WTC11 (cell line): ENCODE measurements around the gene KRT14. TPM values are rescaled to one million over a fixed set of nuclear protein-coding genes. Genes with fewer than 3 reads are reported as not detected.
A peak's percentile ranks its signal among the peaks of the same experiment; 100 is the strongest.

Experiments
- ATAC-seq: fragments of 200-7000 bp; cut with Tn5 transposase; 2 replicates; pipeline ENCODE4 v1.10.0; 2021; ENCODE audit warnings: mild to moderate bottlenecking, moderate library complexity
- CTCF ChIA-PET: fragments of 300-600 bp; sonication (Branson Sonifier 250); formaldehyde crosslinking; loops from one replicate; lab custom pipeline; 2021; ENCODE audit warnings: antibody characterized with exemption; lab: Charles Lee
- POLR2A ChIA-PET: fragments of 350-600 bp; sonication (Branson Sonifier 250); formaldehyde crosslinking; loops from one replicate; lab custom pipeline; 2021; ENCODE audit warnings: antibody characterized with exemption; lab: Charles Lee
- DNase-seq: peaks from one replicate; pipeline ENCODE4 v3.0.0; 2021; ENCODE audit warnings: low spot score
- H3K27ac Mint-ChIP-seq: 2 replicates; pipeline ENCODE4 v1.8.0; 2021; ENCODE audit warnings: mixed read lengths
- H3K27me3 Mint-ChIP-seq: 2 replicates; pipeline ENCODE4 v1.8.0; 2021; ENCODE audit warnings: low read depth, mild to moderate bottlenecking, moderate library complexity, mixed read lengths
- H3K36me3 Mint-ChIP-seq: 2 replicates; pipeline ENCODE4 v1.8.0; 2021; ENCODE audit warnings: mixed read lengths
- H3K4me1 Mint-ChIP-seq: 2 replicates; pipeline ENCODE4 v1.8.0; 2022; ENCODE audit warnings: mixed read lengths
- H3K4me3 Mint-ChIP-seq: 2 replicates; pipeline ENCODE4 v1.8.0; 2021; ENCODE audit warnings: mild to moderate bottlenecking, moderate library complexity, mixed read lengths
- H3K9me3 Mint-ChIP-seq: 2 replicates; pipeline ENCODE4 v1.8.0; 2021; ENCODE audit warnings: mixed read lengths
- CREB1 ChIP-seq: sonication (generic); formaldehyde crosslinking; IDR thresholded peaks from 2 replicates; pipeline ENCODE4 v1.8.0; 2023; ENCODE audit warnings: mild to moderate bottlenecking, missing genetic modification reagents
- ERG ChIP-seq: fragments of 250-450 bp; sonication (Bioruptor Pico); IDR thresholded peaks from 2 replicates; pipeline ENCODE4 v1.8.0; 2021; ENCODE audit warnings: mild to moderate bottlenecking
- ESRRA ChIP-seq: sonication (generic); formaldehyde crosslinking; IDR thresholded peaks from 2 replicates; pipeline ENCODE4 v1.8.1; 2022; ENCODE audit warnings: mild to moderate bottlenecking, missing genetic modification reagents, borderline replicate concordance
- MLX ChIP-seq: sonication (generic); formaldehyde crosslinking; IDR thresholded peaks from 2 replicates; pipeline ENCODE4 v1.8.1; 2023; ENCODE audit warnings: mild to moderate bottlenecking, missing genetic modification reagents, moderate library complexity
- NR3C1 ChIP-seq: sonication (generic); formaldehyde crosslinking; conservative IDR thresholded peaks from 2 replicates; pipeline ENCODE4 v1.8.1; 2023; ENCODE audit warnings: low read depth, mild to moderate bottlenecking, missing genetic modification reagents
- PRDM15 ChIP-seq: sonication (generic); formaldehyde crosslinking; IDR thresholded peaks from 2 replicates; pipeline ENCODE4 v1.8.0; 2022; ENCODE audit warnings: missing genetic modification reagents
- RORB ChIP-seq: fragments of 250-450 bp; sonication (Bioruptor Pico); IDR thresholded peaks from 2 replicates; pipeline ENCODE4 v1.9.0; 2021; ENCODE audit warnings: mild to moderate bottlenecking
- SMAD4 ChIP-seq: sonication (generic); formaldehyde crosslinking; IDR thresholded peaks from 2 replicates; pipeline ENCODE4 v1.8.0; 2022; ENCODE audit warnings: mild to moderate bottlenecking, missing genetic modification reagents
- SOX15 ChIP-seq: fragments of 250-450 bp; sonication (Bioruptor Pico); IDR thresholded peaks from 2 replicates; pipeline ENCODE4 v1.9.0; 2021; ENCODE audit warnings: mild to moderate bottlenecking
- USF2 ChIP-seq: sonication (generic); formaldehyde crosslinking; IDR thresholded peaks from 2 replicates; pipeline ENCODE4 v1.8.1; 2023; ENCODE audit warnings: mild to moderate bottlenecking, missing genetic modification reagents, moderate library complexity
- ZNF317 ChIP-seq: sonication (generic); formaldehyde crosslinking; IDR thresholded peaks from 2 replicates; pipeline ENCODE4 v1.8.1; 2023; ENCODE audit warnings: low read depth, mild to moderate bottlenecking, moderate library complexity, missing genetic modification reagents, borderline replicate concordance
- ZNF425 ChIP-seq: fragments of 250-450 bp; sonication (Bioruptor Pico); conservative IDR thresholded peaks from 2 replicates; pipeline ENCODE4 v1.9.0; 2021; ENCODE audit warnings: mild to moderate bottlenecking
- total RNA-seq: library from RNA; stranded (reverse); gene quantifications from 3 replicates; pipeline ENCODE4 v1.2.3, GENCODE V29; 2021
- TF ChIP-seq, protein P1 (sequence below): fragments of 250-450 bp; sonication (Bioruptor Pico); IDR thresholded peaks from 2 replicates; pipeline ENCODE4 v2.1.2; 2022; ENCODE audit warnings: mild to moderate bottlenecking, moderate library complexity
- TF ChIP-seq, protein P2 (sequence below): sonication (generic); formaldehyde crosslinking; IDR thresholded peaks from 2 replicates; pipeline ENCODE4 v1.8.1; 2022; ENCODE audit warnings: mild to moderate bottlenecking, missing genetic modification reagents, moderate library complexity, borderline replicate concordance
- TF ChIP-seq, protein P3 (sequence below): fragments of 250-450 bp; sonication (Bioruptor Pico); IDR thresholded peaks from 2 replicates; pipeline ENCODE4 v1.9.0; 2021; ENCODE audit warnings: mild to moderate bottlenecking
- TF ChIP-seq, protein P4 (sequence below): sonication (generic); formaldehyde crosslinking; IDR thresholded peaks from 2 replicates; pipeline ENCODE4 v1.8.0; 2022; ENCODE audit warnings: mild to moderate bottlenecking, missing genetic modification reagents

Gene KRT14
- total RNA-seq, 1 experiment from 2014 or later: not detected

GRCh38 chr17:41551365-41551764 lies 35.3 kb downstream of the KRT14 start:
- ChIA-PET POLR2A (interaction anchor here (0.7 kb wide), 1 partner anchor 63 kb away, joined by 3 read pairs; no protein-coding TSS in a partner anchor), CTCF (interaction anchor here (1.7 to 9.6 kb wide), 6 partner anchors 28 to 134 kb away, joined by 5 to 380 read pairs (median 45); no protein-coding TSS in a partner anchor)
- Mint-ChIP-seq H3K4me3 (no peak overlapping the region), H3K4me1 (peaks cover 22% of the 10 kb centered on the region), H3K27ac (no peak overlapping the region), H3K9me3 (peaks cover 8% of the 10 kb centered on the region), H3K27me3 (peaks cover 5% of the 10 kb centered on the region), H3K36me3 (peaks cover 3% of the 10 kb centered on the region)
- TF ChIP-seq ESRRA (CRISPR knock-in tag) (no peak), SOX15 (CRISPR knock-in tag) (no peak), MLX (CRISPR knock-in tag) (no peak), ERG (CRISPR knock-in tag) (no peak), CREB1 (CRISPR knock-in tag) (no peak), NR3C1 (CRISPR knock-in tag) (no peak), ZNF317 (CRISPR knock-in tag) (no peak), USF2 (CRISPR knock-in tag) (no peak), RORB (CRISPR knock-in tag) (no peak)
- TF ChIP-seq, protein P1, sequence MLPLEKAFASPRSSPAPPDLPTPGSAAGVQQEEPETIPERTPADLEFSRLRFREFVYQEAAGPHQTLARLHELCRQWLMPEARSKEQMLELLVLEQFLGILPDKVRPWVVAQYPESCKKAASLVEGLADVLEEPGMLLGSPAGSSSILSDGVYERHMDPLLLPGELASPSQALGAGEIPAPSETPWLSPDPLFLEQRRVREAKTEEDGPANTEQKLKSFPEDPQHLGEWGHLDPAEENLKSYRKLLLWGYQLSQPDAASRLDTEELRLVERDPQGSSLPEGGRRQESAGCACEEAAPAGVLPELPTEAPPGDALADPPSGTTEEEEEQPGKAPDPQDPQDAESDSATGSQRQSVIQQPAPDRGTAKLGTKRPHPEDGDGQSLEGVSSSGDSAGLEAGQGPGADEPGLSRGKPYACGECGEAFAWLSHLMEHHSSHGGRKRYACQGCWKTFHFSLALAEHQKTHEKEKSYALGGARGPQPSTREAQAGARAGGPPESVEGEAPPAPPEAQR (CRISPR knock-in tag): no peak
- TF ChIP-seq, protein P2, sequence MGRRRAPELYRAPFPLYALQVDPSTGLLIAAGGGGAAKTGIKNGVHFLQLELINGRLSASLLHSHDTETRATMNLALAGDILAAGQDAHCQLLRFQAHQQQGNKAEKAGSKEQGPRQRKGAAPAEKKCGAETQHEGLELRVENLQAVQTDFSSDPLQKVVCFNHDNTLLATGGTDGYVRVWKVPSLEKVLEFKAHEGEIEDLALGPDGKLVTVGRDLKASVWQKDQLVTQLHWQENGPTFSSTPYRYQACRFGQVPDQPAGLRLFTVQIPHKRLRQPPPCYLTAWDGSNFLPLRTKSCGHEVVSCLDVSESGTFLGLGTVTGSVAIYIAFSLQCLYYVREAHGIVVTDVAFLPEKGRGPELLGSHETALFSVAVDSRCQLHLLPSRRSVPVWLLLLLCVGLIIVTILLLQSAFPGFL (CRISPR knock-in tag): no peak
- no peak for DNase-seq
- no peak for ATAC-seq

- TF ChIP-seq ZNF425 (no peak), ZNF317 (CRISPR knock-in tag) (no peak), PRDM15 (CRISPR knock-in tag) (no peak), SMAD4 (CRISPR knock-in tag) (no peak)
- TF ChIP-seq, protein P3, sequence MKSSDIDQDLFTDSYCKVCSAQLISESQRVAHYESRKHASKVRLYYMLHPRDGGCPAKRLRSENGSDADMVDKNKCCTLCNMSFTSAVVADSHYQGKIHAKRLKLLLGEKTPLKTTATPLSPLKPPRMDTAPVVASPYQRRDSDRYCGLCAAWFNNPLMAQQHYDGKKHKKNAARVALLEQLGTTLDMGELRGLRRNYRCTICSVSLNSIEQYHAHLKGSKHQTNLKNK (CRISPR knock-in tag): no peak
- TF ChIP-seq, protein P4, sequence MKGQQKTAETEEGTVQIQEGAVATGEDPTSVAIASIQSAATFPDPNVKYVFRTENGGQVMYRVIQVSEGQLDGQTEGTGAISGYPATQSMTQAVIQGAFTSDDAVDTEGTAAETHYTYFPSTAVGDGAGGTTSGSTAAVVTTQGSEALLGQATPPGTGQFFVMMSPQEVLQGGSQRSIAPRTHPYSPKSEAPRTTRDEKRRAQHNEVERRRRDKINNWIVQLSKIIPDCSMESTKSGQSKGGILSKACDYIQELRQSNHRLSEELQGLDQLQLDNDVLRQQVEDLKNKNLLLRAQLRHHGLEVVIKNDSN (CRISPR knock-in tag): no peak
- DNase-seq: no peak
- ChIA-PET CTCF (interaction anchor here (0.6 to 9.6 kb wide), 96 partner anchors 9 to 934 kb away, joined by 3 to 380 read pairs (median 7); partner anchors contain the start of genes EIF1, KRT13, KRT15 and KRT17), POLR2A (interaction anchor here (0.5 to 2.6 kb wide), 5 partner anchors 22 to 1764 kb away, joined by 3 to 22 read pairs (median 4); partner anchors contain the start of gene KRT19)
- Mint-ChIP-seq H3K4me1 (peaks cover 27% of the 10 kb centered on the region), H3K27me3 (peaks cover 5% of the 10 kb centered on the region), H3K4me3 (no peak overlapping the region), H3K9me3 (peaks cover 9% of the 10 kb centered on the region), H3K27ac (0 out of 2 replicates have a peak overlapping the region, but pooled peaks have one; percentile 27), H3K36me3 (peaks cover 3% of the 10 kb centered on the region)
- ATAC-seq: no peak
Observed at GRCh38 chr17:41549596-41550039, 37.1 kb downstream of the KRT14 start.
